HUES48 (cell line): ENCODE results near the gene CACNA1D.

Experiments
- H3K27ac ChIP-seq: one replicate; pipeline ENCODE4 v1.7.0; 2013; ENCODE audit warnings: low read depth, low read length, inconsistent platforms
- H3K27me3 ChIP-seq: 2 replicates; pipeline ENCODE4 v1.6.1; 2013; ENCODE audit warnings: mild to moderate bottlenecking, low read length; ENCODE audit not compliant: control insufficient read depth, insufficient read depth
- H3K36me3 ChIP-seq: 2 replicates; pipeline ENCODE4 v1.6.1; 2013; ENCODE audit warnings: low read length; ENCODE audit not compliant: control insufficient read depth, insufficient read depth
- H3K4me1 ChIP-seq: 2 replicates; pipeline ENCODE4 v1.6.1; 2013; ENCODE audit warnings: mild to moderate bottlenecking, low read length; ENCODE audit not compliant: control insufficient read depth, insufficient read depth
- H3K4me3 ChIP-seq: 2 replicates; pipeline ENCODE4 v1.5.1; 2013; ENCODE audit warnings: mild to moderate bottlenecking, low read depth, low read length
- H3K9ac ChIP-seq: 2 replicates; pipeline ENCODE4 v1.6.1; 2013; ENCODE audit warnings: mild to moderate bottlenecking, low read depth, low read length, moderate library complexity
- H3K9me3 ChIP-seq: 2 replicates; pipeline ENCODE4 v1.6.1; 2013; ENCODE audit warnings: low read length; ENCODE audit not compliant: control insufficient read depth, insufficient read depth

The CACNA1D gene

DNA sequence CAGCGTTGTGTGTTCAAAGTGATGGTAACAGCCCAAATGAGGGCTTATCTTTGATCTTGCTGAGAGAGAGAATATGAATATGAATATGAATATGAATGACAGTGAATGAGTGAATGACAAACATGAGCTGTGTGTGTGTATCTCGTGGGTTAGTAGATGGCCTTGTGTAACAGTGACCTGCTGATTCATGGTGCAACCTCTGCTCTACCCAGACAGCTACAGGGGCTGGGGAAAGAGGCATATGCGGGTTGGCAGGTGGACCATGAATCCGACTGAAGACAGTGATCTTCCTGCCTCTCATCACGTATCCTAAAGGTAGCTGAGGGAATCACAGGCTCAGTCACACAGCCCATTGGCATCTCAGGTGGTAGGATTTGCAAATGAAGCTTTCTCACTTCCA, 293.6 kb downstream of the CACNA1D start:
- Histone ChIP-seq H3K9ac (no peak overlapping the region), H3K27me3 (no peaks in the 10 kb centered on the region), H3K27ac (no peak overlapping the region), H3K4me3 (no peak overlapping the region), H3K36me3 (no peaks in the 10 kb centered on the region), H3K4me1 (no peaks in the 10 kb centered on the region), H3K9me3 (no peaks in the 10 kb centered on the region)

DNA sequence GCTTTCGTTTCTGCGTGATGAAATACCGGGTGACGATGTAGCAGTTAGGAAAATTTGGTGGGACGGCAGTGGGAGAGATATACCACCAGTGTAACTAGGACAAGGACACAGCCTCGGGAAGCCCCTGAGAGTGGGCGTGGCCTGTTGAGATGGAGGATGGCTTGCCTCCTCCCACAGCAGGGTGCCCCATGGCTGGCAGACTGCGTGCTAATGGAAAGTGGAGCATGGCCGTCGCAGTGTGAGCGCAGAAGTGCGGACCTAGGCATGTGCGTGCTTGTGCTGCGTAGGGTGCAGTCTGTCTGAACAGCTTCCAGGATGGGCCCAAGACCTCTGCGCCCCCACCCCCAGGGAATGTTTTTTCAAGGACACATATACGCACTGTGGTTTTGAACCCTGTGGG, 295.0 kb downstream of the CACNA1D start:
- H3K36me3 ChIP-seq: no peaks in the 10 kb centered on the region

DNA sequence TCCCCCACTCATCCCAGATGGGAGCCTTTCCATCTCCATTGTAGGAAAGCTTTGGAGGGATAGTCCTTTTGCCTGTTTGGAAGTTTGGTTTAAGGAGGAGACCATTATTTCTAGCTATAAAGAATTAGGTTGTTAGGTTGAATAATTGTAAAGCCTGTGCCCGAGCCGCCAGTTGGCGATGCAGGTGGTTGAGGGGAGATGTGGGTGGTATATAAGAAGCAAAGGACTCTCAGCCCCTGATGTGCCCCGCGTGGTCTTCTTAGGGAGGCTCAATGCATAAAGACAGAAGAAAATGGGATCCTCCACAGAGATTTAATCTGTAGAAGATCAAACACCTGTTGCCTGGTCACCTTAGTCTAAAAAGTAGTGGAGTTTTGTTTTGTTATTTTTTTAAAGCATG, 296.1 kb downstream of the CACNA1D start:
- Histone ChIP-seq H3K27ac (no peak overlapping the region), H3K4me3 (no peak overlapping the region), H3K27me3 (no peaks in the 10 kb centered on the region), H3K4me1 (no peaks in the 10 kb centered on the region; the same call in 1 of the 2 replicates), H3K9me3 (no peaks in the 10 kb centered on the region), H3K36me3 (no peaks in the 10 kb centered on the region), H3K9ac (no peak overlapping the region)

More for the DNA sequence above, 295.0 kb downstream of the CACNA1D start:
- Histone ChIP-seq H3K4me1 (no peaks in the 10 kb centered on the region; the same call in 1 of the 2 replicates), H3K27me3 (no peaks in the 10 kb centered on the region), H3K4me3 (no peak overlapping the region), H3K9ac (no peak overlapping the region), H3K27ac (no peak overlapping the region), H3K9me3 (no peaks in the 10 kb centered on the region)

DNA sequence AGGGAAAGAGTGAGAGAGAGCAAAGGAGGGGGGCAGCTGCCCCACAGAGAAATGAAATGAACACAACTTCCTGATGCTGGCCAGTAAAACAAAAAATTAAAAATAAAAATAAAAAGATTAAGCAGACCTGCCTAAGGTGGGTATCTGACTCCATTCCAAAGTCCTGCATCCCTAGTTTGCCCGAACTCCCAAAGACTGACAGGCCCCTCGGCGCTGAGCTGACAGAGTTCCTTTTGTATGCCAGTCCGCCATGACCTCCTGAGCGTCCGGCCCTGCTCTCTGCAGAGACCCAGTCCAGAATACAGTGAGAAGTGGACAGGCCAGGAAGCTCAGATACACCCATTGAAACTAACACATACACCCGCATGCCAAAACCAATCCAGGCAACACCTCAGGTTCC, 296.9 kb downstream of the CACNA1D start:
- no peak overlapping the region for H3K9ac ChIP-seq
- H3K4me1 ChIP-seq: no peaks in the 10 kb centered on the region; the same call in 1 of the 2 replicates
- H3K36me3 ChIP-seq: no peaks in the 10 kb centered on the region
- H3K27ac ChIP-seq: no peak overlapping the region
- H3K9me3 ChIP-seq: no peaks in the 10 kb centered on the region
- no peak overlapping the region for H3K4me3 ChIP-seq
- H3K27me3 ChIP-seq: no peaks in the 10 kb centered on the region

DNA sequence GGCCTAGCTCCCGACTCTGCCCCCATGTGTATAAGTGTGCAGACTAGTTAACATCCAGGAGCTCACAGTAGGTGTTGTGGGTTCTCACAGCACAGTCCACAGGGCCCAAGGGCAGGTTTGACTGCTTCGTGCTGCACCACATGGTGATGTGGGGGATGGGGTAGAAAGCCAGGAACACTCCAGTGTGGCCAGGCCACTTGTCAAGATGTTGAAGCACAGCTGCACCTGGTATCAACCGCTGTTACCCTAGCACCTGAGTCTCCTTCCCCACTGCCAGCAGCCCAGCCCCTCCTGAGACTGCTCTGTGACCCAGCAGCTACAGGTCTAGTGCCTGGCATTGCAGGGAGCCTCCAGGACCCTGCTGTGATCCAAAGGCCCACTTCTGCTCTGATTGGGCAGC, 298.5 kb downstream of the CACNA1D start:
- no peak overlapping the region for H3K4me3 ChIP-seq
- no peaks in the 10 kb centered on the region; the same call in 1 of the 2 replicates for H3K4me1 ChIP-seq
- no peaks in the 10 kb centered on the region for H3K36me3 ChIP-seq
- no peaks in the 10 kb centered on the region for H3K9me3 ChIP-seq
- no peak overlapping the region for H3K27ac ChIP-seq
- no peaks in the 10 kb centered on the region for H3K27me3 ChIP-seq
- H3K9ac ChIP-seq: no peak overlapping the region

DNA sequence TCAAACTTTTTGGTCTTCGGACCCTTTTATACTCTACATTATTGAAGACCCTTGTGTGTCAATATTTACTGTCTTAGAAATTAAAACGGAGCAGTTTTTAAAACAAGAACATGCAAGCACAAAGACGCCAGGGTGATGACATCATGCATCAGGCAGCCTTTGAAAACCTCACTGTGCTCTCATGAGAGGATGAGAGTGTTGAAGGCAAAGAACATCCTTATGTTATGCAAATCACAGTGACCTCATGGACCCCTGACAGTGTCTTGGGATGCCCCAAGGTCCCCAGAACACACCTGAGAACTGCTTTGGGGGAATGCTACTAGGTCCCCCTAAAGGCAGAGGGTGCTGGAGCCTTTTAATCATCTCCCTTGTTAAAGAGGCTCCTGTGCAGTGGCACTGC, 300.2 kb downstream of the CACNA1D start:
- peak overlapping the region; percentile 46 for H3K27ac ChIP-seq
- H3K9ac ChIP-seq: no peak overlapping the region
- no peak overlapping the region for H3K4me3 ChIP-seq
- no peaks in the 10 kb centered on the region for H3K9me3 ChIP-seq
- H3K36me3 ChIP-seq: no peaks in the 10 kb centered on the region
- H3K4me1 ChIP-seq: no peaks in the 10 kb centered on the region; the same call in 1 of the 2 replicates
- no peaks in the 10 kb centered on the region for H3K27me3 ChIP-seq

DNA sequence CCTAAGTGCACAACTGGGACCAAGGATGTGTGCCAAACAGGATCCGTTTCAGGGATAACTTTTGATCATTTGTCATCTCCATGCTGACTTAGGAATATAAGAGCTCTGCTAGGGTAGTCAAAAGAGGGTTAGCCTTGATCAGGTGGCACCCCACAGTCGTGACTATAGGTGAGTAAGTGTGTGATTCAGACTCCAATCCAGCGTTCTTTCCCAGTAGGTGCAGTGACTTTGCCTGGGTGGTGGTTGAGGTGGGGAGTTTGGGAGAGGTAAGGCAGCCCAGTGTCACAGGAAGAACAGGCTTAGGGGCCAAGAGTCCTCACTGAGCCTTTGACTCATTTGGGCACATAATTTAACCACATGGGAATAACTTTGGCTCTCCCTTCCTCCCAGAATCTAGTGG, 300.8 kb downstream of the CACNA1D start:
- Histone ChIP-seq H3K27ac (peak overlapping the region; percentile 46), H3K36me3 (no peaks in the 10 kb centered on the region), H3K4me3 (no peak overlapping the region), H3K9ac (no peak overlapping the region), H3K27me3 (no peaks in the 10 kb centered on the region), H3K4me1 (no peaks in the 10 kb centered on the region; the same call in 1 of the 2 replicates), H3K9me3 (no peaks in the 10 kb centered on the region)

DNA sequence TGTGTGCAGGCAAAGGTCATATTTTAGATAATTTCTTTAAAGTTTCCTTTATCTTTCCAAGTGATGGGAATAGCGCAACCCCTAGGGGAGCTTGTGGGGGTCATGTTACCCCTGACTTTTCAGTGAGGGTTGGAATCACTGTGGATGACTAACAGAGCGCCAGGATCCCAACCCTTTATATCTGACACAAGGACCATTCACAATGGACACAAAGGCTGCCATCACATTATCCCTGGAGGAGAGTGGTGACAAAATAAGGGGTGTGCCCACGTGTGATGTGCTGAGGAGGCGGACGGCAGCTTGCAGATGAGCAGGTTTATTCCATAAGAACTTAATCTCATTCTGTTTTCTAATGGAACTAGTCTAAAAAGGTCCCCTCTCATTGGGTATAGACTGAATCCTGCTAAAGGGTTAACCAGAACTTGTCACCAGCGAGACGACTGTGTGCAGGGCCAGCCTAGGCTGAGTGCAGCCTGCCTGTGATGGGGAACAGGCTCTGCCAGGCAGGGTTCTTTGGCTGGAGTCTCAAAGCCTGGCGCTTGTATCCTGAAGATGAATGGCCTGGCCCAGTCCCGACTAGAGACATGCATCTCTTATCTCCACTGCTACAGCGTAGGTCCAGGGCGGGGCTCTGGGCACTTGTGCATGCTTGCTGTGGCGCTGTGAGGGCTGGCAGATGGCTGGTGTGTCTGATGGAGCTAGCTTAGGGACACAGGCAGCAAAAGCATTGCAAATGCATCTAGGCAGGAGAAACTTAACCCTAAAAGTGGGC, 301.6 kb downstream of the CACNA1D start:
- no peak overlapping the region for H3K27ac ChIP-seq
- no peak overlapping the region for H3K4me3 ChIP-seq
- no peak overlapping the region for H3K9ac ChIP-seq
- no peaks in the 10 kb centered on the region for H3K9me3 ChIP-seq
- no peaks in the 10 kb centered on the region; the same call in 1 of the 2 replicates for H3K4me1 ChIP-seq
- H3K27me3 ChIP-seq: no peaks in the 10 kb centered on the region
- H3K36me3 ChIP-seq: no peaks in the 10 kb centered on the region

DNA sequence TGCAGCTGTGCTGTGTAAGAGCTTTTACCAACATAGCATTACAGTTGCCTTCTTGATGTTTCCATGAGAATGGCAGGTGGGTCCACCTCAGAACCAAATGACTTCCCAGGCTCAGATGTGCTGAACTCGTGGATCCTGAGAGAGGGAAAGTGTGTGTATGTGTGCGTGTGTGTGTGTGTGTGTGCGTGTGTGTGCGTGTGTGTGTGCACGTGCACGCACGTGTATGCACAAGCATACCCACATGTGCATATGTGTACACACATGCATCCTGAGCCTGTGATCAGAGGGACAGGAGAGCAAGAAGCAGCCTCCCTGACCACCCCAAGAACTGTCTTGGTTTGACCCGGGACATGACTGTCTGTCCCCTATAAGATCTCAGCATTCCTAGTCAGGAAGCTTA, 303.7 kb downstream of the CACNA1D start:
- Histone ChIP-seq H3K9ac (no peak overlapping the region), H3K4me3 (no peak overlapping the region), H3K27me3 (no peaks in the 10 kb centered on the region), H3K9me3 (no peaks in the 10 kb centered on the region), H3K36me3 (no peaks in the 10 kb centered on the region), H3K4me1 (no peaks in the 10 kb centered on the region; the same call in 1 of the 2 replicates), H3K27ac (no peak overlapping the region)

DNA sequence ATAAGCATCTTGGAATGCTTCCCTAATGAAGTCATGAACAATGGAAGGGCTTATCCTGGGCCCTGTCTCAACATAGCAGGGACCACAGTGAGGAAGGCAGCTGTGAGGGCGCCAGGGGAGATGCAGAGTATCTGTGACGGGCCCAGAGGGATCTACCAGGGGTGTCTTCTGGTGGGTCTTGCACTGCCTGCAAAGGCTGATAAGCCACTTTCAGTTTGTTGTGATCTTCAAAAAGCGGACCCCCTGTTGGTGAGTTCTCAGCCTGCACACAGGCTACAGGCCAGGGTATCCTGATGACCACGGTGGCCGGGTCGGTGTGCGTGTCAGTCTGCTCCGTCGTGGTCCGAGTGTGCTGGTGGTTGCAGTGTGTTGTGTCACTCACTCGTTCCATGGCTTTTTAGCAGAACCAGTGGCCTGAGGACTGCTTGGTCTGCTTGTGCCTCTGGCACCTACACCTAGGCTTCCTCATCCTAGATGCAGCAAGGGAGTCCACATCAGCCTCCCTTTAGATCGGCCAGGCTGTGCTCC, 305.0 kb downstream of the CACNA1D start:
- Histone ChIP-seq H3K4me1 (no peaks in the 10 kb centered on the region; the same call in 1 of the 2 replicates), H3K9ac (no peak overlapping the region), H3K4me3 (no peak overlapping the region), H3K27me3 (no peaks in the 10 kb centered on the region), H3K27ac (no peak overlapping the region), H3K9me3 (no peaks in the 10 kb centered on the region), H3K36me3 (no peaks in the 10 kb centered on the region)

DNA sequence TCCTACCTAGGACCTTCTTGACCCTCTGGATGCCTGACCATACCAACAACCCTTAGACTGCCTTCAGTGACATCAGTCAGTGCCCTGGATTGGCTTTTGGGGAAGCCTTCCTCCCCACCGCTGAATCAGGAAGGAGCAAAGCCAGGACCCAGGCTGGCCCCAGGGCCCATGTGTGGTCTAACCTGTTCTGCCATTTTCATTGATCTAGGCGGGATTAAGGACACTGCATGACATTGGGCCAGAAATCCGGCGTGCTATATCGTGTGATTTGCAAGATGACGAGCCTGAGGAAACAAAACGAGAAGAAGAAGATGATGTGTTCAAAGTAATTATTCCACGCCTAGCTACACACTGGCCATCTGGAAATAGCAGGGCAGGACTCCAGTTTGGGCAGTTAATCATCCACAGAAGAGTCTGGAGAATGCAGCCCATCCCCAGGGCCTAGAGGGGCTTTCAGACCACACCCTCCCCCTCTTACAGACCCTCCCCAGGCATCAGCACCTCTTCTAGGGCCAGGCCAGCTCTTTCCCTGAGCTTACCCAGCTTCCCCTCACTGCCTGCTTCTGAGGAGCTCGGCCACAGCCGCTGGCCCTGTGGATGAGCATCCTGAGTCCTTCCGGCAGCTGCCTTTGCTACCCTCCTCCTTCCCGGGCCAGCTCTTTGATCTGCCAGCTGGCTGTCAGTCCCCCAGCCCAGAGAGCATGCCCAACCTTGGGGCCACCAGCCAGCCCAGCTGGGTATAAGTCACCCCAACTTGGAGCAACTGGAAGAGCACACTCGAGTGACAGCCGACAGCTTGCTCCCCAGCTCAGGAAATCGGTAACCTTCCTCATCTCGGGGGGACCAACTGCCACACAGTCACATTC, 305.9 kb downstream of the CACNA1D start:
- Histone ChIP-seq H3K36me3 (no peaks in the 10 kb centered on the region), H3K9ac (no peak overlapping the region), H3K4me3 (no peak overlapping the region), H3K27me3 (no peaks in the 10 kb centered on the region), H3K9me3 (no peaks in the 10 kb centered on the region), H3K27ac (no peak overlapping the region), H3K4me1 (0 out of 2 replicates have a peak, but pooled peaks cover 3% of the 10 kb centered on the region)
